Spleen (tissue), 13 donors: ENCODE measurements around the gene TNFSF18. TPM values are rescaled to one million over a fixed set of nuclear protein-coding genes. Genes with fewer than 3 reads are reported as not detected.

ENCODE experiments used
- DNase-seq: peaks from one replicate; pipeline ENCODE4 v3.0.0-alpha.2; 2020
- H3K27ac ChIP-seq, 8 donors: fragments of 200-600 bp; sonication (generic) in 7 of 8; 1 replicate in 4 of 8; 2 replicates in 4 of 8; pipeline versions ENCODE4 v1.5.0 to v1.8.0; 2016 to 2021; ENCODE audit warnings: inconsistent platforms in 4 of 8, mild to moderate bottlenecking in 4 of 8, moderate library complexity in 1 of 8
- H3K27me3 ChIP-seq, 7 donors: fragments of 200-600 bp; sonication (generic) in 6 of 7; replicated peaks in 1 of 7; 1 replicate in 4 of 7; 2 replicates in 3 of 7; pipeline versions ENCODE4 v1.5.0 to v1.8.0; 2016 to 2021; ENCODE audit warnings: inconsistent platforms in 3 of 7, mild to moderate bottlenecking in 1 of 7
- H3K36me3 ChIP-seq, 6 donors: fragments of 200-600 bp; sonication (generic) in 5 of 6; 1 replicate in 4 of 6; 2 replicates in 2 of 6; pipeline versions ENCODE4 v1.5.0 to v1.8.0; 2016 to 2021; ENCODE audit warnings: inconsistent platforms in 2 of 6
- H3K4me1 ChIP-seq, 6 donors: fragments of 200-600 bp; sonication (generic) in 5 of 6; 1 replicate in 3 of 6; 2 replicates in 3 of 6; pipeline versions ENCODE4 v1.5.0 to v1.8.0; 2016 to 2021; ENCODE audit warnings: inconsistent platforms in 3 of 6
- H3K4me3 ChIP-seq, 8 donors: fragments of 200-600 bp; sonication (generic) in 7 of 8; 1 replicate in 4 of 8; 2 replicates in 4 of 8; pipeline versions ENCODE4 v1.5.0 to v1.8.0; 2016 to 2021; ENCODE audit warnings: inconsistent platforms in 4 of 8, mild to moderate bottlenecking in 4 of 8, moderate library complexity in 2 of 8
- H3K9me3 ChIP-seq, 8 donors: fragments of 200-600 bp; sonication (generic) in 7 of 8; 1 replicate in 4 of 8; 2 replicates in 4 of 8; pipeline versions ENCODE4 v1.5.0 to v1.8.0; 2016 to 2021; ENCODE audit warnings: inconsistent platforms in 4 of 8
- CTCF ChIP-seq, 11 experiments: fragments of 200-600 bp in 7 of 11; fragments of 450-650 bp in 4 of 11; sonication (generic) in 4 of 11; IDR thresholded peaks in 8 of 11; conservative IDR thresholded peaks in 3 of 11; 1 replicate in 7 of 11; 2 replicates in 4 of 11; pipeline versions ENCODE4 v1.4.0 to v1.8.0; 2016 to 2021; ENCODE audit warnings: antibody characterized with exemption in 11 of 11, inconsistent platforms in 4 of 11, mild to moderate bottlenecking in 1 of 11
- POLR2A ChIP-seq, 3 donors: fragments of 450-650 bp; IDR thresholded peaks; one replicate each; pipeline ENCODE4 v1.5.1; 2017; ENCODE audit warnings: antibody characterized with exemption in 3 of 3, mild to moderate bottlenecking in 1 of 3
- POLR2AphosphoS5 ChIP-seq, 3 donors: sonication (generic); formaldehyde crosslinking; IDR thresholded peaks; one replicate each; pipeline ENCODE4 v1.5.1; 2017; ENCODE audit warnings: antibody characterized with exemption in 3 of 3
- WGBS, 5 donors: extraction: QIAGEN DNeasy Blood & Tissue Kit in 3 of 5; methylation state at CpG; one replicate each; pipeline versions ENCODE4 v1.1.5 to v1.1.7; 2013 to 2018; 5-methylcytosine and 5-hydroxymethylcytosine counted together
- intact Hi-C: fragments of 100-400 bp; cut with DNase I; formaldehyde crosslinking; loops from one replicate; pipeline ENCODE4 v1.15.0; 2023; ENCODE audit warnings: low total_unique reads
- long read RNA-seq, 2 donors: transcript quantifications; one replicate each; lab custom pipeline, GENCODE V29; 2026
- polyA plus RNA-seq, 3 donors: library from polyadenylated mRNA; stranded (reverse); fragments of 200-250 nt; gene quantifications; one replicate each; pipeline ENCODE4 v1.2.1, GENCODE V29; 2013
- total RNA-seq, 7 donors: library from RNA; depleted of rRNA in 3 of 7; stranded (reverse); fragments of >200 nt in 3 of 7; fragmentation: NEBNext Ultra II Directional in 4 of 7; extraction: Animal tissue kit (Norgen Biotek cat#: 25700) in 4 of 7; gene quantifications; one replicate each; pipeline versions ENCODE4 v1.1.0 to v1.2.1, GENCODE V29; 2016 to 2021
- donor health status: healthy with polysubstance abuse.
- donor health status: DM: no; HTN: no; CAD: no; lungs with moderate emphysema.
- donor health status: DM: no; HTN: no; CAD: no.
- donor health status: Bipolar disorder and iron deficiency.
- donor health status: healthy.
- donor health status: DM: no; HTN: no; CAD: no.
- donor health status: DM: yes; HTN: yes; CAD: no.

Gene TNFSF18
- total RNA-seq = under 1 TPM in 3 of 7 donors, not detected in 4; 0.22 to 0.42 (median 0.27) TPM
- under 1 TPM in 1 of 3 donors, not detected in 2; 0.13 TPM for polyA plus RNA-seq
- long read RNA-seq, donor 1, partial matches to known transcripts = 0 of 1 reads
- long read RNA-seq, donor 1, other reads (novel, unspliced or antisense) = 0 of 1 reads
- long read RNA-seq, donor 2 = 0 reads

DNA sequence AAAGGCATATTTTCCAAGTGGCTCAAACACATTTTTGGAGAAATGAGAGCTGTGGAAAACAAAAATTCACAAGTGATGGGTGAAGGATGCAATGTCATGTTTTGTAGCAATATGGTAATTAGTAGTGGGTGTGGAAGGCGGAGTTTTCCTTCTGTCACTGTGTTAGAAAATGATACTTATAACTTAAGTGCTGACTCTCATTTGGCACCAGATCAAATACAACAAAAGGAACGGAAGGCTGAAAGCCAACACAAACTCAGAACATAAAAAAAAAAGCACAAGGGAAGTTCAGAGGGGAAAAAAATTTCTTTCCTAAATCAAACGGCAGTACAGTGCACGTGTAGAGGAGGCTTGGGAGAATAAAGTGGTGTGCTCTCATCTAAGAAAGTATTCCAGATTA, at the start of gene TNFSF18:
TSS of gene TNFSF18 (minus strand) at position 77 of the 400 bp plus-strand sequence. CDS start at position 32, 45 bp downstream.
- H3K27ac ChIP-seq = no peak within 1 kb of the TSS
- H3K4me3 ChIP-seq = no peak within 1 kb of the TSS
- intact Hi-C loops = no loop called here
- H3K27me3 ChIP-seq = no peaks in the 10 kb centered on the region
- TF ChIP-seq POLR2AphosphoS5 (IDR thresholded peaks at IDR 0.05) (no peak), POLR2A (IDR thresholded peaks at IDR 0.05) (no peak), CTCF (IDR thresholded peaks at IDR 0.05 in 8 of 11, conservative IDR thresholded peaks at IDR 0.05 in 3 of 11) (no peak)
- no peaks in the 10 kb centered on the region for H3K36me3 ChIP-seq
- no peak for DNase-seq
- H3K4me1 ChIP-seq = peaks cover 0 to 35% (median 17%) of the 10 kb centered on the region in 6 donors
- no peaks in the 10 kb centered on the region for H3K9me3 ChIP-seq
- 12 to 22% (median 19%) methylated on average over 4 of the region's 4 CpGs for WGBS, 5 donors

GRCh38 chr1:173099166-173099565, 48.4 kb upstream of the TNFSF18 start:
- DNase-seq = no peak
- no peak overlapping the region for H3K4me3 ChIP-seq
- WGBS, 5 donors = 72 to 79% (median 73%) methylated on average over 2 of the region's 2 CpGs
- H3K4me1 ChIP-seq = no peaks in the 10 kb centered on the region
- intact Hi-C loops = no loop called here
- TF ChIP-seq CTCF (IDR thresholded peaks at IDR 0.05 in 8 of 11, conservative IDR thresholded peaks at IDR 0.05 in 3 of 11) (no peak), POLR2A (IDR thresholded peaks at IDR 0.05) (no peak)
- H3K27me3 ChIP-seq = no peaks in the 10 kb centered on the region
- H3K27ac ChIP-seq = no peak overlapping the region
- H3K36me3 ChIP-seq = no peaks in the 10 kb centered on the region
- peaks cover 3 to 23% (median 19%) of the 10 kb centered on the region in 8 donors for H3K9me3 ChIP-seq

DNA sequence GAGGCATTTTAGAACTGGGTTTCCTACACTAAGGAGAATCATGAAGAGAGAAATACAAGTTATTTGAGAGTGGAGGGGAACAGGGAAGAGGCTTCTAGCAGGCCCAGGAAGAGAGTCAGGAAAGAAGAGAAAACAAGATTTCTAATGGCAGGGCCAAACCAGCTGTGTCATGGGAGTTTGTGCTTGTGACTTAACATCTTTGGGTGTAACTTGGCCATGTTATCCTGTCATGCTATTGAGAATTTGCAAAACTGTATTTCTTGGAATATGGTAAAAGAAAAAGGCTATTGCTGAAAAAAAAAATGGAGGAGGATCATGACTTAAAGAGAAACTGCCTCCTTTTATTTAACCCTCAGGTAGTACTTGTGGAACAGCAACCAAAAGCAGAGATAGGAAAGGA, 47.4 kb upstream of the TNFSF18 start:
- intact Hi-C loops = no loop called here
- TF ChIP-seq POLR2AphosphoS5 (IDR thresholded peaks at IDR 0.05) = no peak
- no peak for TF ChIP-seq POLR2A (IDR thresholded peaks at IDR 0.05)
- no peak for TF ChIP-seq CTCF (IDR thresholded peaks at IDR 0.05 in 8 of 11, conservative IDR thresholded peaks at IDR 0.05 in 3 of 11)
- Histone ChIP-seq H3K27me3 (no peaks in the 10 kb centered on the region), H3K9me3 (peaks cover 3 to 13% (median 8%) of the 10 kb centered on the region in 8 donors), H3K4me1 (peaks cover 0 to 7% (median 0%) of the 10 kb centered on the region in 6 donors), H3K36me3 (no peaks in the 10 kb centered on the region), H3K4me3 (no peak overlapping the region), H3K27ac (no peak overlapping the region)
- no peak for DNase-seq

- 43 to 82% (median 60%) methylated on average over 1 of the region's 1 CpG for WGBS, 5 donors
- H3K9me3 ChIP-seq = peaks cover 0 to 3% (median 0%) of the 10 kb centered on the region in 8 donors
- no peak for TF ChIP-seq POLR2AphosphoS5 (IDR thresholded peaks at IDR 0.05)
- no peak for TF ChIP-seq CTCF (IDR thresholded peaks at IDR 0.05 in 8 of 11, conservative IDR thresholded peaks at IDR 0.05 in 3 of 11)
- no peak for TF ChIP-seq POLR2A (IDR thresholded peaks at IDR 0.05)
- H3K27me3 ChIP-seq = no peaks in the 10 kb centered on the region
- intact Hi-C loops = no loop called here
- no peak for DNase-seq
- H3K36me3 ChIP-seq = no peaks in the 10 kb centered on the region
- H3K27ac ChIP-seq = no peak overlapping the region
- no peak overlapping the region for H3K4me3 ChIP-seq
- peaks cover 0 to 8% (median 0%) of the 10 kb centered on the region in 6 donors for H3K4me1 ChIP-seq
Measured at GRCh38 chr1:173097001-173097400, 46.3 kb upstream of the TNFSF18 start.
